ENCODE data around the gene MON1B.
A peak's percentile ranks its signal among the peaks of the same experiment; 100 is the strongest.
"Not testable (repeated sequence)": the region's sequence is repeated elsewhere in the genome, so short reads cannot be mapped to it uniquely, and the experiment has no call there.

Gene MON1B

GRCh38 chr16:77199211-77199610 is 8.2 kb downstream of the MON1B start, which contains the start of gene SYCE1L:
Gene SYCE1L, plus strand, starts transcription at chr16:77199408. Its CDS starts 44 bp downstream, at chr16:77199452.
- no peak for DNase-seq

GRCh38 chr16:77206533-77206932 is 15.5 kb downstream of the MON1B start:
- DNase-seq = no peak

GRCh38 chr16:77207030-77207429 is 16.0 kb downstream of the MON1B start:
- no peak for DNase-seq

- DNase-seq = no peak
These were observed 17.4 kb downstream of the MON1B start for GRCh38 chr16:77208382-77208781.

- peak; percentile 56 for DNase-seq
These were observed 21.1 kb downstream of the MON1B start for GRCh38 chr16:77211880-77212740.

GRCh38 chr16:77212741-77213541 is 22.0 kb downstream of the MON1B start:
- DNase-seq = peak; percentile 23

- DNase-seq = peak; percentile 6
These were observed 22.6 kb downstream of the MON1B start for GRCh38 chr16:77213542-77214106.

GRCh38 chr16:77214411-77215138 is 23.6 kb downstream of the MON1B start:
- no peak for DNase-seq

GRCh38 chr16:77219437-77219836 is 28.4 kb downstream of the MON1B start:
- no peak for DNase-seq

GRCh38 chr16:77220427-77220826 is 29.4 kb downstream of the MON1B start:
- DNase-seq = no peak

- no peak for DNase-seq
These were observed 30.5 kb downstream of the MON1B start for GRCh38 chr16:77221482-77221881.

- DNase-seq = no peak
These were observed 32.2 kb downstream of the MON1B start for GRCh38 chr16:77223184-77223583.

- no peak for DNase-seq
These were observed 34.2 kb downstream of the MON1B start for GRCh38 chr16:77225182-77225581.

GRCh38 chr16:77227745-77228144 is 36.8 kb downstream of the MON1B start:
- no peak for DNase-seq

GRCh38 chr16:77231047-77231446 is 40.1 kb downstream of the MON1B start:
- DNase-seq = no peak

- DNase-seq = no peak
These were observed 43.0 kb downstream of the MON1B start for GRCh38 chr16:77233799-77234519.

- DNase-seq = no peak
These were observed 43.6 kb downstream of the MON1B start for GRCh38 chr16:77234611-77235010.

- DNase-seq = peak; percentile 49
These were observed 45.1 kb downstream of the MON1B start for GRCh38 chr16:77236063-77236511.

GRCh38 chr16:77238593-77238992 is 47.6 kb downstream of the MON1B start:
- DNase-seq = peak; percentile 87

GRCh38 chr16:77242471-77242870 is 51.5 kb downstream of the MON1B start:
- not testable (repeated sequence) for DNase-seq

- DNase-seq = peak; percentile 21
These were observed 55.2 kb downstream of the MON1B start for GRCh38 chr16:77246150-77246549.

GRCh38 chr16:77250400-77250799 is 59.4 kb downstream of the MON1B start:
- no peak for DNase-seq

Data from DMS79 treated with DMSO at 0.1 percent for 48 hours (cell line).